GM12874 (cell line): ENCODE data around the gene RNU6-1.

ENCODE experiments used
- TF ChIP-seq, protein P1 (sequence below): IDR thresholded peaks from 2 replicates; pipeline ENCODE4 v1.5.1; 2011; ENCODE audit warnings: low read depth, mild to moderate bottlenecking, control low read depth, low read length, moderate library complexity; ENCODE audit not compliant: insufficient read depth

RNU6-1 gene

DNA sequence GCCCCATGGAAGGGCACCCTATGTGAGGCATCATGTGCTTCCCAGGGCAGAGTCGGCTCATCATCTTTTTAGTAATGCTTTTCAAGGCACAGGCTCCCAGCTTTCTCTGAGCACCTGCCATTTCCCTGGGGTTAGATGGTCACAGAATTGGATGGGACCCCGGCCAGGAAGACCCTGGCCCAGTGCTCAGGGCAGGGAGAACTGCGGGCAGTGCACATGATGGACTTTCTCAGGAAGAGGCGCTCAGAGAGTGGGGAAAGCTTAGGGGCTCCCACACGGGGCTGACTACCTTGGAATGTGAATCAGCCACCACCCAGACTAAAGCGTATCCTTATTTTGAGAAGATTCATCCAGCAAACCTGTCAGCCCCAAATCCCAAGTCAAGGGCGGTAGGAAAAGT is 31.0 kb downstream of the RNU6-1 start:
- TF ChIP-seq, protein P1, sequence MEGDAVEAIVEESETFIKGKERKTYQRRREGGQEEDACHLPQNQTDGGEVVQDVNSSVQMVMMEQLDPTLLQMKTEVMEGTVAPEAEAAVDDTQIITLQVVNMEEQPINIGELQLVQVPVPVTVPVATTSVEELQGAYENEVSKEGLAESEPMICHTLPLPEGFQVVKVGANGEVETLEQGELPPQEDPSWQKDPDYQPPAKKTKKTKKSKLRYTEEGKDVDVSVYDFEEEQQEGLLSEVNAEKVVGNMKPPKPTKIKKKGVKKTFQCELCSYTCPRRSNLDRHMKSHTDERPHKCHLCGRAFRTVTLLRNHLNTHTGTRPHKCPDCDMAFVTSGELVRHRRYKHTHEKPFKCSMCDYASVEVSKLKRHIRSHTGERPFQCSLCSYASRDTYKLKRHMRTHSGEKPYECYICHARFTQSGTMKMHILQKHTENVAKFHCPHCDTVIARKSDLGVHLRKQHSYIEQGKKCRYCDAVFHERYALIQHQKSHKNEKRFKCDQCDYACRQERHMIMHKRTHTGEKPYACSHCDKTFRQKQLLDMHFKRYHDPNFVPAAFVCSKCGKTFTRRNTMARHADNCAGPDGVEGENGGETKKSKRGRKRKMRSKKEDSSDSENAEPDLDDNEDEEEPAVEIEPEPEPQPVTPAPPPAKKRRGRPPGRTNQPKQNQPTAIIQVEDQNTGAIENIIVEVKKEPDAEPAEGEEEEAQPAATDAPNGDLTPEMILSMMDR, result no peak

DNA sequence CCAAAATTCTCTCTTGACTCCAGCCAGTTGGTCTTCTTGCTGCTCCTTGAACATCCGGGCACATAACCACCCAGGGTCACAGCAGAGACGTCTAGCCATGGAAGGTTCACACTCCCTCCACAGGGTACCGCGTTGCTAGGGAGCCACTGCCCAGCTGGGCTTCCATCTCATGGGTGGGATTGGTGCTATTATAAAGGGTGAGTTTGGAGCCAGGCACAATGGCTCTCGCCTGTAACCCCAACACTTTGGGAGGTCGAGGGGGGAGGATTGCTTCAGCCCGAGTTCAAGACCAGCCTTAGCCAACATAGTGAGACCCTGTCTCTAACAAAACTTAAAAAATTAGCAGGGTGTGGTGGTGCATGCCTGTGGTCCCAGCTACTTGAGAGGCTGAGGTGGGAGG is 32.0 kb downstream of the RNU6-1 start:
- TF ChIP-seq, protein P1, result no peak

DNA sequence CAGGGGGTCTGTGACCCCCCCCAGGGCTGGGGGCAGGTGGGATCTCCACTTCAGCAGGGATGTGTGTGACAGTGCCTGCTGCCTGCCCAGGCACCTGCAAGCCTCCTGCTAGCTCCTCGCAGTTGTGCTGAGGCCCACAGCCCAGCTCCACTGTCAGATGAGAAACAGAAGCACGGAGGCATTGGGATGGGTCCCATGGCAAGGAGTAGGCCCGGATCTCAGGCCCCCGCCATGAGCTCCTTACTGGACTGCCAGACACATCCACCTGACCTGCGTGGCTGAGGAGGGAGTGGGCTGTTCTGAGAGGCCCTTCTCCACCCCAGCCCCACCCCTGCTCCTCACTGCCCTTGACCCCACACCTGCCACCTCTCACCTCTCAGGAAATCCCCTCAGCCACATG is 32.7 kb downstream of the RNU6-1 start:
- TF ChIP-seq, protein P1, result no peak

DNA sequence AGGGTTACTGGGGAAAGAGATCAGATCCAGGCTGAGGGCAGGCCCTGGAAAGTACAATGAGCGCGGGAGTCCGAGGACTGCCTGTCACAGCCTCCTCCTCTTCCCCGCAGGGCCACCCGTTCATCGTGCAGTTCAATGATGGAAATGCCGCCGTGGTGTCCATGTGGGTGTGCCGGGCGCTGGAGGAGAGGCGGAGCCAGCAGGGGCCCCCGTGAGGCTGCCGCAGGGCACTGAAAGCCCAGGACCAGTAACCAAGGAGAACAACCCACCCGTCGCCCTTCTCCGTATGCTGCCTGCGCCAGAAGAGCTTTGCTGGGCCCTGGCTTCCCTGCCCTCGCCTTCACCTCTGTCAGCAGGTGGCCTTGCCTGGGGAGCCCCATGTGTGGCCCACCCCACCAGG is 33.3 kb downstream of the RNU6-1 start:
- TF ChIP-seq, protein P1, result no peak

DNA sequence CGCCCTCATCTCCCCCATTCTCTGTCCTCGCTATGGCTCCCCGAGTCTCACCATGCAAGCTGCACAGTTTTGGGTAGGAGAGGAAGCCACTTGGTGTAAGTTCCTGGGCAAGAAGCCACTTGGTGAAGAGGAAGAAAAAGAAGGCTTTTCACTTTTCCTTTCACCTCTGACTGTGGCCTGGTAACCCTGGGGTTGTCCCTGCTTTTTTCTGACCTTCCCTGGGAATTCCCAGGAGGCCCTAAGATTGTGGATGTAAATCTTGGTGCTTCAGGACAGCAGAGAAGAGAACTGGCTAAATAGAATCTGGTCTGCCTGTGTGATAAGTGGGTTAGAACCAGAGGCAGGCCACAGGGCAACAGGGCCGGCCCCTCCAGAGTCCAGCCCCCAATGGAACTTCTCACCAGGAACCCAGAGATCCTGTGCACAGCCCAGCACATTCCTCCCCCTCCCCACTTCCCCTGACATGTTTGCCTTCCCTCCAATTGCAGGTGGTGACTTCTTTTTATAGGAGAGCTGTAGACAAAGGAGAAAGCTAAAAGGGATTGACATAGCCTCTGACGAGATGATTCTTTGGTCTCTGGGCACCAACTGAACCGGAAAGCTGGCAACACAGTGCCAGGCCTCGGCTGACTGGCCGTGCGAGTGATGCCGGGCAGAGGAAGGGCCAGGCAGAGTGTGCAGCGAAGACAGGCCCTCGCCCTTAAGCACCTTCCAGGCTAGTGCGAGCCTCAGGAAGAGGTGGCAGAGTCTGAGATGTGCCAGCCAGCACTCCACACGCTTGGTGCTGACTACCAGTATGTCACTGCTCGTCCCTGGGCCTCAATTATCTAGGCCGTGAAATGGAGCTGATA is 34.0 kb downstream of the RNU6-1 start:
- TF ChIP-seq, protein P1, result no peak

DNA sequence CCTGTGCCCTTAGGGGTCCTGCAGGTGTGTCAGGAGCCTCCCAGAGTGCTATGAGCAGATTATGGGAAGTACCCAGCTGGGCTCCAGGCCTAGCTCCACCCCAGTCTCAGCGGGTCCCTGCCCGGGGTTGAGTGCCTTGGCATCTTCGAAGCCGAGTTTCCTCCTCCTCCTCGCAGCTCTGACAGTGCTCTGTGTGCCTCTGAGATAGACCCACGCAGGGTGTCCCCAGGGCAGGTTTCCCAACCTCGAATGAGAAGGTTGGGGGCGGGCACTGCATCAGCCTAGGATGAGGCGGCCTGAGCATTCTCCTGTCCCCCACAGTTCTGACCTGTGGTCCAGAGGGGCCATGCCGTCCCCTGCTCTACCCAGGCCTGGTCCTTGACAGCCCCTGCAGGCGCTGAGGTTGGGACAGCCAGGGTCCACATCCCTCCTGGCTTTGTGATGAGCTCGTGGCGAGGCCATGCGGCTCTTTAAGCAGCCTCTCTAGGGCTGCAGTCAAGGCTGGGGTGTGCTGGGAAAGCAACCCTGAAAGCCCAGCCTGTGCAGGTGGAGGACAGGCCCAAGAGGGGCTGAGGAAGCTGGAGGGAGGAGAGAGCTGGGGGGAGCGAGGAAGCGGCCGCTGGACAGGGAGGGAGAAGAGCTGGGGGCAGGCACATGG is 34.7 kb downstream of the RNU6-1 start:
- TF ChIP-seq, protein P1, result no peak

DNA sequence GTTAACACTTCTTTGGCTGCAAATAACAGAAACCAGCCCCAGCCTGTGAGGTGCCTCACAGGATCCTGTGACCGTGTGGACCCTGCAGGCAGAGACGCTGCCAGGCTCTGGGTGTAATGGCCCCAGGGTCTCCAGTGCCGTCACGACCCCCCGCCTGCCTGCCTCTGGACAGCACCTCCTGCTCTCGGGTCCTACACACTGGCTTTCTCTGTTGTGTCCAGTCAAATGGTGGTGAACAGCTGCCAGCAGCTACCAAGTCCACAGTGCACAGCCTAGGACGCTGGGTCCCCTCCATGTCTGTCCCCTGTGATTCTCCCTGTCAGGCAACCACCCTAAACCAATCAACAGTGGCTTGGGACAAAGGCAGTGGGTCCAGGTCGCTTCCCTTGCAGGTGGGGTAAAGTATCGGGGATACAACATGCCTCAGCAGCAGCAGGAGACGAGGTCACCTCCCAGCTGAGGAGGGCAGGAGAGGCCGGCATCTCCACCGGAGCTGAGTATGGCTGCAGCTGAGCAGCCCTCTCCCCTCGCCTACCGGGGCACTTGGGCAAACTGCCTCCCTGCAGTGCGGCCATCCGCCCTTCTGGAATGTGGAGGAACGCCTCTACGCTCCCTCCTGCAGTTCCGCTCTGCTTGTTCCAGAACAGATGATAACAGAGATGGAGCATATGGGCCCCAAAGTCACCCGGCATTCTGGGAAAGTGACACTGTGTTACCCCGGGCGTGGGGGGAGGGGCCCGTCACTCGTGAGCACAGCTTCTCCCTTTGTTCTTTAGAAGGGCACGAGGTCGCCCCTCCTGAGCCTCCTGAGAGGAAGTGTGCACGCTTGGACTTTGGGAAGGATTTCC is 35.6 kb downstream of the RNU6-1 start:
- TF ChIP-seq, protein P1, result no peak
